AG09319 (cell line): ENCODE results near the gene TLDC2.

Experiments used
- DNase-seq: peaks from one replicate; pipeline ENCODE4 v3.0.0-alpha.2; 2010; ENCODE audit warnings: low read depth; ENCODE audit errors: extremely low read depth
- TF ChIP-seq, protein P1 (sequence below): IDR thresholded peaks from 2 replicates; pipeline ENCODE4 v1.5.1; 2011; ENCODE audit warnings: low read depth, mild to moderate bottlenecking, inconsistent platforms, low read length, moderate library complexity

Gene TLDC2

GRCh38 chr20:36860811-36861624 lies 14.9 kb upstream of the TLDC2 start:
- no peak for DNase-seq
- TF ChIP-seq, protein P1, sequence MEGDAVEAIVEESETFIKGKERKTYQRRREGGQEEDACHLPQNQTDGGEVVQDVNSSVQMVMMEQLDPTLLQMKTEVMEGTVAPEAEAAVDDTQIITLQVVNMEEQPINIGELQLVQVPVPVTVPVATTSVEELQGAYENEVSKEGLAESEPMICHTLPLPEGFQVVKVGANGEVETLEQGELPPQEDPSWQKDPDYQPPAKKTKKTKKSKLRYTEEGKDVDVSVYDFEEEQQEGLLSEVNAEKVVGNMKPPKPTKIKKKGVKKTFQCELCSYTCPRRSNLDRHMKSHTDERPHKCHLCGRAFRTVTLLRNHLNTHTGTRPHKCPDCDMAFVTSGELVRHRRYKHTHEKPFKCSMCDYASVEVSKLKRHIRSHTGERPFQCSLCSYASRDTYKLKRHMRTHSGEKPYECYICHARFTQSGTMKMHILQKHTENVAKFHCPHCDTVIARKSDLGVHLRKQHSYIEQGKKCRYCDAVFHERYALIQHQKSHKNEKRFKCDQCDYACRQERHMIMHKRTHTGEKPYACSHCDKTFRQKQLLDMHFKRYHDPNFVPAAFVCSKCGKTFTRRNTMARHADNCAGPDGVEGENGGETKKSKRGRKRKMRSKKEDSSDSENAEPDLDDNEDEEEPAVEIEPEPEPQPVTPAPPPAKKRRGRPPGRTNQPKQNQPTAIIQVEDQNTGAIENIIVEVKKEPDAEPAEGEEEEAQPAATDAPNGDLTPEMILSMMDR, result no peak

- TF ChIP-seq, protein P1, result no peak
- no peak for DNase-seq
Observed at GRCh38 chr20:36861625-36861874, 14.4 kb upstream of the TLDC2 start.

DNA sequence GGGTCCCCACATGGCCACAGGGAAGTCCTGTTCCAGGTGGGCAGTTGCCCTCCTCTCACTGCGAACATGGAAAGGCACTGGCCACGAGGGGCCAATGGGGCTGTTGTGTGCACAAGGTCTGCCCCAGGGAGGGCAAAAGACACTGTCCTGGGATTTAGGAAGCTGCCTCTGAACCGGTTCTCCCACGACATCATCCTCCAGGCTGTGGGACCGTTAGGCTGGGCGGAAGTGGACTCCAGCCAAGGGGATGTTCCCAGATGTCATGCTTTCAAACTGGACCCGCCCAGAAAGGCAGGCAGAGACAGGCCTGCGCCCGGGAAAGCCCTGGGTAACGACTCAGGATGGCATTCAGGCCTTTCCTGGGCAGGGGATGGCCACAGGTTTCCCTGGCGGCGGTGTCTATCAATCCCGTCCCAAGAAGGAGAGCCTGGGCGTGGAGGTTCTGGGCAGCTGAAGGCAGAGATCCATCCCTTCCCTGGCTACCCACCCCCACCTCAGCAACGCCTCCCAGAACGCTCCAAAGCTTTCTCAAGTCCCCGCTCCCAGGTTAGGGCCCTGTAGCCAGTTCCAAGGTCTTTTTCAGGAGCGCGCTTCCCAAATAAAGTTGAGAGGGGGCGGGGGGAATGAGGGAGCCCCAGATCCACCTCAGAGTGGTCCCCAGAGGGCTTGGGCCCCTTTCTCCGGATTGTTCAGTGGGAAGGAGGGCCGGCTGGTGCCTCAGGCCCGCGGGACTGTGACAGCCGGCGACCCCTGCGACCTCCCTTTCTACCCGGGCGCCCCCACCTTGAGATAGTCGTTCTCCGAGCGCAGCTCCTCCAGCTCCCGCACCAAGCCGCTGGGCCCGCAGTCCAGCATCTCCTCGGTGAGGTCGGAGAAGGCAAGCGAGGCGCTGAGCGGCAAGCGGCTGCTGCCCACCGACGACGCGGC lies 13.8 kb upstream of the TLDC2 start:
- DNase-seq, result peak; percentile 48
- TF ChIP-seq, protein P1, result no peak

GRCh38 chr20:36862857-36863668 lies 12.9 kb upstream of the TLDC2 start:
- DNase-seq, result no peak
- TF ChIP-seq, protein P1, result no peak

DNA sequence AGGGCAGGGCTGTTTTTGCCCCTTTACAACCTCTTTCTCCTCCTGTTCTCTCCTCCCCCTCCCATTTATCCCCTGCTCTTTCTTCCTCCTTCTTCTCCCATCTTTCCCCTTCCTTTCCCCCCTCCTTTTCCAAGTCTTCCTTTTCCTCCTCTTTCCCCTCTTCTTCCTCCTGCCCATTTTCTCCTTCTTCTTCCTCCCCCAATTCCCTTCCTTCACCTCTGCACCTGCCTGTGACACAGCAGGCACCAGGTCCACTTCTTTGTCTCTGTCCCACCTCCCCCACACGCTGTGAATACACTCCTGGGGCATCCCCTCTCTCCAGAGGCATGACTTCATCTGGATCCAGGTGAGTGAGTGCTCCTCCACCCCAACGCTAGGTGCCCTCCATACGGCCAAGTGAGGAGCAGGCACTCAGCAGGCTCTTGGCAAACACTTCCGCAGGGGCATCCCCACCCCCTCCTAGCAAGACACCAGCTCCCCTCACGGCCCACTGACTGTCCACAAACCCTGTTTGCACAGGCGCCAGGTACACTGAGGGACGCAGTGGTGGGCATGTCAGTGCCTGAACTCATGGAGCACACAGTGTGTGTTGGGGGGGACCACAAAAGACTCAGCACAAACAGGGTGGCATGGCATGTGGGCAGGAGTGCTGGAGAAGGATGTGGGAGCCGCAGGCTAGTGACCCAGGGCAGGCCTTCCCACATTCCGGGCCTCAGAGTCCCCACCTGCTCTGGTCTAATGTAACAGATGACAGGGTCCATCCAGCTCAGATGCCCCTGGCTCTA lies 10.7 kb upstream of the TLDC2 start:
- no peak for DNase-seq
- TF ChIP-seq, protein P1, result no peak

GRCh38 chr20:36865861-36866149 lies 10.1 kb upstream of the TLDC2 start:
- TF ChIP-seq, protein P1, result no peak

More at GRCh38 chr20:36865861-36866149, 10.1 kb upstream of the TLDC2 start:
- no peak for DNase-seq
